Cerebellar nuclear complex (tissue), 1 donor: ENCODE results near the gene CPT1C.

Experiments
- DNase-seq, 2 experiments: peaks; one replicate each; lab custom pipeline; 2025; lab: John Stamatoyannopoulos, UW

Gene CPT1C

DNA sequence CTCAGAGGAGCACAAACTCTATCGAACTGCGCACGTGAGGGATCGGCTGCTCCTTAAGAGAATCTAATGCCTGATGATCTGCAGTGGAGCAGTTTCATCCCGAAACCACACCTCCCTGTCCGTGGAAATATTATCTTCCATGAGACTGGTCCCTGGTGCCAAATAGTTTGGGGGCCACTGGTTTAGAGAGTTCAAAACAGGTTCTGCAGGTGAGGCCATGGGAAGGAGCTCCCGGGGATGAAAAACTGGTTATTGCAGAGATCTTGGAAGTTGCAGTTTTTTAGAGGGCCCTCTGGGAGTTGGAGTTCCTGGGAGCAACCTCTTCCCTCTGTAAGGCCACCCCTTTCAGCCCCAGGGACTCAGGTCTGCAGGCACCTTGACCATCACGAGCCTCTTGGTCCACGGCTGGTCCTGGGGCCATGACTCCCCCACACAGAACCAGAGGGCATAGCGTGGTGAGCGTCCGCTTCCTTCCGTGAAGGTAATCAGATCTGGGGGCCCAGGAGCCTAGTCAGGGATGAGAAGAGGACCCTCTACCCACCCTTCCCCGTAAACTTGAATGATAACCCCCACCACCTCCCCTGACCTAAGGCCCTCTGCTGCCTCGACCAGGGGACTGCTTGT, 30.5 kb upstream of the CPT1C start:
- no peak for DNase-seq

DNA sequence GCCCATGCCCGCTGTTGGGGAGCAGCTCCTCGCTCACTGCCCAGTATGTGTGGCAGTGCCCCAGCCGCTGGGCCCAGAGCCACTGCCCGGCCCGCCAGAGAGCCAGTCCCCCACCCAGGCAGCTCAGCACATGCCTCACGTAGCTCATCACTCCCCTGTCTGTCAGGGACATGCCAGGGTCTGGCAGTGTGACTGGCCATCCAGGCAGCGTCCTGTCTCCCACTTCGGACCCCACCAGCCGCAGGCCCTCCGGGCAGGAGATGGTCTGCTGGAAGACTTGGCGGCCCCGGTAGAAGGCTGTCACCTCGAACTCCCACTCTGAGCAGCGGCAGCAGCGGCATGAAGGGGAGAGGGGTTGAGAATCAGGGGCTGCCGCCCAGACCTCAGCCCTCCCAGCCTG, 28.9 kb upstream of the CPT1C start:
- DNase-seq, result no peak

DNA sequence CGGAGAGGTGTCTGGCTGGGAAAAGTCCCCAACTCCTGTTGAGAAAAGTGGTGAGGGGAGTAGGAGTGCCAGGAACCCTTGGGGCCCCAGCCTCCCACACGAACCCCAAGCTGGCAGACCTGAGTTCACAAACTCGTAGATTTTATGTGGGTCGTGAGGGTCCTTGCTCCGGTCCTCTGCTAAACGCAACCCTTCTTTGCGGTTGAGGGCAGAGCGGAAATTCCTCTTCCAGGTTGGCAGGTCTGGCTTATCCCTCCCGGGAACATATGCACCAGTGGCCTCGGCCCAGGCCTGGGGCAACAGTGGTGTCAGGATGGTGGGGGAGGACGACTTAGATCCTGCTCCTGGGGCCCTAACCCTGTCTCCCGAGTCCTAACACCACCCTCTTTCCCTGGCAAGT, 27.7 kb upstream of the CPT1C start:
- DNase-seq, result no peak

DNA sequence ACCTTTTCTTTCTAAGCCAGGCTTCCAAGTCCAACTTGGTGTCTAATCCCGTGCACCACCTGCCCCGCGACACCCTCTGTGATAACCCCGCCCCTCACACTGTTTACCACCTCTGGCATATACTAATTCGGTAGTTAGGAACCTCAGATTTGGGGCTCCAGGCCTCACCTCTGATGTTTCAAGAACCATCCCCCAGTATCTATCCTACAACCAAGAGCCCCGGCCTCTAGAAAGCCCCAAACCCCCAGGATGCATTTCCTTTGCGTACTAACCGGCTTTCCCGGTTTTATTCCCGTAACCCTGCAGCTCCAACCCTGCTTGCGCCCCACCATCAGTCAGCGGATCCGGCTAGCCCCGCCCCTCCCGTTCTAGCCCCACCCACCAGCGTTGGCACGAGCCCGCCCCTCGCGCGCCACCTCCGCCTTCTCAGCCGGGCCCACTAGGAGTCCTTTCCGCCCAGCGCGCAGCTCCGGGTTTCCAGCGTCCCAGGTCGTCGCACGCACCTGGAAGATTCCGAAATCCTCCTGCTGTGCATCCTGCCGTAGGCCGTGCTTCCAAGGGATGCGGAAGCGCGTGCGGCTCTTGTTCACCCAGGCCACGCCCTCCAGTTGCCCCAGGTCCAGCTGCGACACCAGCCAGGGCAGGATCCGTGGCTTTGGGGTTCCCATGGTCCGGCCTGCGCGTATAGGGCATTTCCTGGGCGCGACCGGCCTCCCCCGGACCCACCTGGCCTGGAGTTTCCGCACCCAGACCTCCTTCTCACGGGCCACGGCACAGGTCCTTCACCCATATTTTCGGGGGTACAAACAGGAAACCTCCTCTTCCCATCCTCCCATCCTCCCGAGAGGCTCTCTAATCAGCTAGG, 26.5 kb upstream of the CPT1C start:
- peak; percentile 29 to 60 for DNase-seq

DNA sequence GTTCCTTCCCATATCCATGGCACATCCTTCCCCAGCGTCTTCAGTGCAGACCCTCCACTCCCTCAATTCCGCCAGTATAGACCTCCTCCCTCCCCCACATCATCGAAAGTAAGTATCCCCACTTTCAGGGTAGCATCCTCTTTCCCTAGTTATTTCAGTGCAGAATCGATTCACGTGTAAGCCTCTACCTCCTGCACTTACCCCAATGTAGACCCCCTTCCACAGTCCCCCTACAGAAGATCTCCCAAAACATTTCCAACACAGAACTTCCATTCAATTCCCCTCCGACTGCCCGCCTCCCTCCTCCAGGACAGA, 25.9 kb upstream of the CPT1C start:
- DNase-seq, result no peak

DNA sequence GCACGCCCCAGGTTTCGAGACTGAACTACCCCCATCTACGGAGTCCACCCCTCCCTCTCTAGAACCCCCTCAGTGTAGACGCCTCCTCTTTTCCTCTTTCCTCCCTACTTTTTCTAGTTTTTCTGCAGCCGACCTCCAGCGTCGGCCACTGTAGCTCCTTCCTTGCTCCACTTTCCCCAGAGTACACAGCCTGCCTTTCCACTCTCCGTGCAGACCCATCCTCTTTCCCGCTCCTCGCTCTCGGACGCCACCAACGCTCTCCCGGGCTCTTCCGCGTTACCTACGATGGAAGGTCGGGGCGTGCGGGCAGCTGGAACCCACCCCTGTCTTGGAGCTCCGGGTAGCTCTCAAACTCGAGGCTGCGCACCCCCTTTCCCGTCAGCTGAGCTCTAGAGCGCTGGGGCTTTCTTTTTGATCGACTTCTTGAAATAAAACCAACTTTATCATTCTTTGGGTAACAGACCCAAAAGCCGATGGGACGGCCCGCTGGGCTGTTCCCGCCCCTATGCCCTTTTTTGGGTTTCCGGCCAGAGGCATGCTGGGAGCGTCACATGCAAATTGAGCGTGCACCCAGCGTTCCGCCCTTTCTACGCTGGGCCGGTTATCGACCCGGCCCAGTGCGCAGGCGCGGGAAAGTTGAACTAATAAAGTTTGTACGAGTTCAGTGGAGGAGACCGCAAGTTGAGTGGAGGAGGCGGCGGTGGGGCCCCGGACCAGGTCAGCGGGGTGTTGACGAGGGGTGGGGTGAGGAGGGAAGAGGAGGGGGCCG, 25.4 kb upstream of the CPT1C start, which contains the start of the genes BCL2L12 and IRF3:
Gene BCL2L12, plus strand, starts transcription at position 583 of the 769 bp plus-strand sequence. CDS start 760 bp downstream, outside the sequence.
Gene IRF3, minus strand, starts transcription at position 507 of the 769 bp plus-strand sequence. CDS start 1,019 bp downstream, outside the sequence.
- peak; percentile 37 to 66 for DNase-seq

DNA sequence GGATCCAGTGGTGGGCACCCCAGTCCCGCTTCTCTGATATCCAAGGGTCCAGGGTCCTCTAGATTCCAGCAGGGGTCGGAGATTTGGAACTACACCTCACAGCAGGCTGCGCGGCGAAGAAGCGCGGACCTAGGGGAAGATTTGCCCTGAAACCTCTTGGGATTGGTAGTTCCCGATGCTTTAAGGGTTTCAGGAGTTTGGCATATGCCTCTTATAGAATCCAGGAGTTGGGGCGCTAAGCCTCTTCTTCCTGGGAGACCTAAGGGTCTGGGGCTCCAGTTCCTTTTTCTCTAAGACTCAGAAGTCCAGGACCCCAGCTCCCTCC, 24.8 kb upstream of the CPT1C start:
- no peak for DNase-seq

DNA sequence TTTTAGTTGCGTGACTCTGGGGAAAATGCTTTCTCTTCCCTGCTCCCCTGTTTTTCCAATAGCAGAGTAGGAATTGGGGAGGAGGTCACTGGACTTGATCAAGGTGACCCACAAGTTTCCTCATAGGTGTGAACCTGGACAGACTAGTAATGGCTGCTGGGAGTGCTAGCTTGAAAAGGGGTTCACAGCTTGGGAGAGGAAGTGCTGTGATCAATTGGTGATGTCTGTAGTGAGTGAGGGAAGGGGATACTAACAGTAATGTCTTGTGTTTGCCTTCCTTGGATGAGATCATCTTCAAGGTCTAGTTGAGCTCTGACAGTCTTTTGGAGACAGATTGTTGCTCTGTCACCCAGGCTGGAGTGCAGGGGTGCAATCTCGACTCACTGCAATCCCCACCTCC, 23.4 kb upstream of the CPT1C start:
- no peak for DNase-seq

DNA sequence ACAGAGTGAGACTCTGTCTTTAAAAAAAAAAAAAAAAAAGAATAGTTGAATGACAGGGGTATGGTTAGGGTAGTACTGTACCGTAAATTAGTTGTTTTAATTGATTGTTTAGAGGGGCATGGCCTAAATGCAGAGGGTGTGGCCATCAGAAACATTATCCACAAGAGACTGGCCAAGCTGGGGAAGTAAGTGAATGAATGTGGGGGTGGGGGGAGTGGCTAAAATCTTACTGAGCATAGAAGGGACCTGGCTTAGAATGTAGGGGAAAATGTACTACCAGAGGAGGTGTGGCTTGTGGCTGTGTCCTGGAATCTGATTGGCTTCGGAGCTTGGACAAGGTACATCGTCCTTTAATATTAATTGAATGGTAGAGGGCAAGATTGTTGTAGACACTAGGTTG, 21.4 kb upstream of the CPT1C start:
- no peak for DNase-seq

DNA sequence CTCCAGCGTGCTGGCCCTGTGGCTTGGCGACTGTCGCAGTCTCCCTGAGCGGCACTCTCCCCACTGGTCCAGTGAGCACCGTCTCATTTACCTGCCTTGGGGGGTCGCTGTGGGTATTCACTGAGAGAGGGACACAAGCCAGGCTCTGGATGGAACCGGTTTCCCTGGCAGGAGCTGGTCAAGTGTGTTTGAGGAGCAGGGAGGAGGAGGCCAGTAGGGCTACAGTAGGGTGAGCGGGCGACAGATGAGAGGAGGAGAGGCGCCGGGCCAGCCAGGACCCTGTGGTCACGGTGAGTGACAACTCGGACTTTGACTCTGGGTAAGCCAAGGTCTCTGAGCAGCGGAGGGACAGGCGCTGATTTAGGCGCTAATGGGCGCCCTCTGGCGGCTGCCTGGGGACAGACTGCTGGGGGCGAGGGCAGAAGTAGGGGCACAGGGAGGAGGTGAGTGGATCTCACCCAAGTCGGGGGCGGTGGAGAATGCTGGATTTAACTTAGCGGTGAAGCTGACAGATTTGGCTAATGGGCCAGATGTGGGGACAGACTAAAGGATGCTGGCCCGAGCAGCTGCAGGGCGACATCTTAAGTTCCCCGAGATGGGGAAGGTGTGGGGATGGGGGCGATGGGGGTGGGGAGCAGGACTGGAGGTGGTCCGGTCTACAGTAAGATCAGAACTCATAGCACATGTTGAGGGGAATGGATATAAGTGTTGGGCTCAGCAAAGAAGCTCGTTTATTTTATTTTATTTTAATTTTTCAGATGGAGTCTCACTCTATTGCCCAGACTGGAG, 18.6 kb upstream of the CPT1C start:
- DNase-seq, result peak in 1 of 2 experiments; percentile 37

DNA sequence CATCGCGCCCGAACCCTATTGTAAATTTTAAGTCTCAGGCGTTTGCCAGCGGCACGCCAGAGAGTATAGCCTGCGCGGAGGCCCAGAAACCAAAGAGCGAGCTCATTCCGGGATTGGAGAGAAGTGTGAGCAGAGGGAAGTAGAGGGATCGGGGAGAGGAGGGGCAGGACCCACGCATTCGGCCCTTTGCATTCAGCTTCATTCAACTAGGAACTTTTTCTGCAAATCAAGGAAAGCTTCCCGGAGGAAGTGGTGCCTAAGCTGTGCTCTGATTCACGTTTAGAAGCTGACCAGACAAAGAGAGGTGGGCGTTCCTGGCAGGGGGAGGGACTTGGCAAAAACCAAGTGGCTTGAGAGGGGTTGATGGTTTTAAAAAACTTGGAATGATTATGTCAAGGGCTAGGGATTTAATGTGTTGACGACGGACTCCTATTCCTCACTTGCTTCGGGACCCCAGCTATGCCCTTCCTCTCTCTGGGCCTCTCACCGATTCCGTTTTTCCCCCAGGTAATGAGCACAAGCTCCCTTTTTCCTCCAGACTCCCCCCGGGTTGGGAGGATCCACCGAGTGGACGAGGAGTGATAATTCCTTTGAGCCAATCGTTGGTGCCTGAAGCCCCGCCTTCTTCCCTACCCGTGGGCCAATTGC, 14.7 kb upstream of the CPT1C start:
- peak; percentile 62 to 83 for DNase-seq

DNA sequence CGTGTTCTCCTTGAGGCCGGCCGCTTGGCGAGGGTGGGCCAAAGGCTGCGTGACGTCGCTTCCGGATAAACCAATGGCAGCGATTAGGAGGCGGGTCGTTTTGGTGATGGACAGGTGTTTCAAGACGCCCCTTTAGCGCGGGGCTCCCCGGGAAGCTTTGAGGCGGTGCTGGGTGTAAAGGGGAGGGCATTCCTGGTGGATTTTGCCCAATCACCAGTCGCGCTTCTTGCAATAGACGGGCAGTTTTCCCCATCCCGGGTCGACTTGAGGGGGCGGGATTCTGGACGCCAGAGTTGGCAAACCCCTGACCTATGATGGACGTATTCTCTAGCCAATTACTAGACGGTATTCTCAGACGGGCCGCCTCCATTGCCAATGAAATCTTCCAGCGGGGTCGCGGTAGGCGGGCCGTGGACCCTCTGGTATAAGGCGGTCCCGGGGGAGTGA, 14.1 kb upstream of the CPT1C start:
- DNase-seq, result peak; percentile 100

DNA sequence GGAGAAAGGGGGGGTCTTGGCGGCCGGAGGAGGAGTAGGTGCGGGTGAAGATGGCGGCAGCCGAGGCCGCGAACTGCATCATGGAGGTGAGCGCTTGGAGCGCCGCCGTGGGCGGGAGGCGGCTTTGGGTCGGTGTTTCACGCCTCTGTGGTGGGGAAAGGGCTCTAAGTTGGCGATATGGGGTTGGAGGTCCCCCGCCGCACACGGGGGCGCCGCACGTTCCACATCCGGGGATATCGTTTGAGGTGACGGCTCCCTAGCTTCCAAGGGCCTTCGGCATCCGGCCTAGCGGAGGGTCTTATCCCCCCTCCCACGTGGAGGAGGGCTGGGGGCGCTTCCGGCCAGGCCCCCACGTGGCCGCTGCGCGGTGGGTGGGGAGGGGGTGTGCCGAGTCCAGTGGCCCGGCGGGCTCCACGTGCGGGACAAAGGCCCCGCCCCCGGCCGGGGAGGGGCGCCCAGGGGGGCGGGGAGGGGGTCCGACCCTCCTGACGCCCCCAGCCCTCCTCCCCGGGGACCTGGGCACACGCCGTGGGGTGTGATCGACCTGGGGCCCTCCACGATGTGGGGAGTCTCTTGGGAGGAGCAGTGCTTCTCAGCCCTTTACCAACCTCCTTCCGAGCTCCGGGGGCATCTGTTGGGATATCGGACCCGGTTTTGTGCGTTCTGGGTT, 13.6 kb upstream of the CPT1C start, which contains the start of gene PRMT1:
Gene PRMT1, plus strand, starts transcription at position 41 of the 670 bp plus-strand sequence. Its CDS starts 10 bp downstream, at position 51.
- no peak for DNase-seq

DNA sequence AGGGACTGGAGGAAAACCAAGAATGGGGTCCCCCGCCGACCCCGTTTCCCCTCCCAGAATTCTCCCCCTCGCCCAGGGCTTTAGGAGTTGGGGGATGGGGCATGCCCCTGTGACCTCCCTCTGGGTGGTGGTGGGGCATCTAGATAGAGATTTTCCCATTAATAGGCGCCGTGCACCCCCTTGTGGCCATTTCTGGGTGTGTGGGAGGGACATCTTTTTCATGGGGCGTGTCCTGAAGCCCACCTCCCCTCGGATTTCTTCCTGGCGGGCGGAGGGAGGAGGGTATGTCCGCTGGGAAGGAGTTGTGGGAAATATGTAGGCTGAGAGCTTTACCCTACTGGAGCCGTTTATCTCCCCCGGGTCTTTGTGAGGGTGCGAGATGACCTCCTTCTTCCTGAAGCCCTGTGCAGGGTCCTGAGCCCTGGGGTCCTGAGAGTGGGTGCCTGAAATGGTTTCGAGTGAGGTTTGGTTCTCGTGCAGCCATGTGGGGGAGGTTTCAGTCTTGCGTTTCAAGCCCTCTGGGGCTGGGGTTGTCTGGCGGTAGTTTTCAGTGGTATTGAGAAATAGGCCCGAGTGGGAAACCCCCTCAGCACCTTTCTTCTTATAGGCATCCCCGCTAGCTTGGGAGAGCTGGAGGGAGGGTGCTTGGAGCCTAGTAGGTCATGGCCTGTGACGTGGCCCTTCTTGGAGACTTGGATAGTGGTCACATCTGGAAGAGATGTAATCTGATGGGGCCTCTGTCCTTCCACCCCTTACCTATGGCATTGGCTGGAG, 12.8 kb upstream of the CPT1C start:
- no peak for DNase-seq

DNA sequence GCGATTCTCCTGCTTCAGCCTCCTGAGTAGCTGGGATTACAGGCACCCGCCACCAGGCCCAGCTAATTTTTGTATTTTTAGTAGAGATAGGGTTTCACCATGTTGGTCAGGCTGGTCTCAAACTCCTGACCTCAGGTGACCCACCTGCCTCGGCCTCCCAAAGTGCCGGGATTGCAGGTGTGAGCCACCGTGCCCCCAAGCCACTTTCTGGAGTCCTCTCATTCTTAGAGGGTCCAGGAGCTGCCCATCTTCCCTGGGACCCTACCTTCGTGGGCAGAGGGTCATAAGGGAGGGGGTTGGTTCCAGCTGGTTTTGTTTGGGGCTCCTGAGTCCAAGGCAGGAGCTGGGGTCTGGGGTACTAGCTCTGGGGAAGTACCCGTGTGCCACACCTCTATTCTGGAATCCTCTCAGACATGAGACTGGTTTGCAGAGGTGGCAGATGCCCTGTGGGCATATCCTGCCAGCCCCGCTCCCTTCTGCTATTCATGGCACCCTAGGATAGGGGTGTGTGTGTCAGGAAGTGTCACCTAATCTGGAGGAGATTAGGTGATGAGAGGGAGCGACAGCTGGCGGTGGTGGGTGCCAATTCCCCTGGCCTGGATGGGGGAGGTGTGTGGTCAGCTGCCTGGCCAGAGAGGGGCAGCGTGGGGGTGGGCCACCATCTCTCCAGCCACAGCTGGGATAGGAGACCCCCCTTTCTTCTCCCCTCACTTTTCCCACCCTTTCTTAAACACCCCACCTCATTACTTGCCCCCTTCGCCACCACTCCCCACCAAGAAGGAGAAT, 11.7 kb upstream of the CPT1C start:
- DNase-seq, result no peak

DNA sequence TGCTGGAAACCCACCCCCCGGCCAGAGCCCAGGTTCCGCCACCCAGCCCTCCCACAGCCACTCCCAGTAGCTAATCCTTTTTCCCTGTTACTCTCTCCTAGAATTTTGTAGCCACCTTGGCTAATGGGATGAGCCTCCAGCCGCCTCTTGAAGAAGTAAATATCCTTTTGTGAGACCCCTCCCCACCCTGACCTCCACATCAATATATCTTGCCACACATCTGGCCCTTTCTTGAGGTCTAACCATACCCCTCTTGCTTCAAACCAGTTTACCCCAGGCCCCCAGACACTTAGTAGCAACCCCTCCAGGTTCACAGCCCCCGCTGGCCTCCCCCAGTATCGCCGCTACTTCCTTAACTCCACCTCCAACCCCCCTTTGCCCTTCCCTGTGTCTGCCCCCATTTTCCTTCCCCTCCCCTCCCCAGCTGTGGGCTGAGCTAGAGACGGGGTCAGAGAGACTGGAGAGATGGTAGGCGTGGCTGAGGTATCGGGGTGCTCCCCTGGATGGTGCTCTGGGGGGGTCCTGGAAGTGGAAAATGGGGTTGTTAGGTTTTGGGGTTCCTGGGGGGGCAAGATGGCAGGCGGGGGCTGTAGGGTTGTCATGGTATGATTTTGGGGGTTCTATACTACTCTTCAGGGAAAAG, 11.0 kb upstream of the CPT1C start:
- DNase-seq, result no peak

DNA sequence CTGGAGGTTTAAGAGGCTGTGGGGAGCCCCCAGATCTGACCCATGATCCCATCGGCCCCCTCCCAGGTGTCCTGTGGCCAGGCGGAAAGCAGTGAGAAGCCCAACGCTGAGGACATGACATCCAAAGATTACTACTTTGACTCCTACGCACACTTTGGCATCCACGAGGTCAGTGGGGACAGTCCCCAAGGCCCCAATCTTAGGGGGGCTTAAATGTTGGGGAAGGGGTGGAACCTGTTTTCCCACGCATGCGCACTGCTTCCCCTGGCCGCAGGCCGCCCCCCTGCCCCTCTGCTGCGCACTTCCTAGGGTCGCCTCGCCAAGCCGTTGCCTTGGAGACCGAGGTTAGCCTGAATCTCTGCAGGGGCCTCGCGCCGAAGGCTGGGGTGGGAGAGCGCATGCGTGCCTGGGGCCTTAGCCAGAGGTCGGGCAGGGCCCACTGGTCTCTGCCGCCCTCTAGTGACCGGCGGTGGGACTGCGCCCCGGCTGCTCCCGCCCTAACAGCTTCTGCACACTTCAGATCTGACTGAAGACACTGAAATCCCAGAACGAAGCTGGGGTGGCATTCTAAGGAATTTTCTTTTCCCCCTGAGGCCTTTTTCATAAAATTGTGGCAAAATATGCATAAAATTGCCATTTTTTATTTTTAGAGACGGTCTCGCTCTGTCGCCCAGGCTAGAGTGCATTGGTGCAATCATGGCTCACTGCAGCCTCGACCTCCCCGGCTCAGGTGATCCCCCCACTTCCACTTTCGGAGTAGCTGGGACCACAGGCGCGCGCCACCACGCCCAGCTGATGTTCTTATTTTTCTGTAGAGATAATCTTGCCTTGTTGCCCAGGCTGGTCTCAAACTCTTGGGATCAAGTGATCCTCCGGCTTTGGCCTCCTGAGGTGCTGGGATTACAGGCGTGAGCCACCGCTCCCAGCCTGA, 10.2 kb upstream of the CPT1C start:
- DNase-seq, result peak in 1 of 2 experiments; percentile 47
